ENCODE measurements around the gene MYO7B. TPM values are rescaled to one million over a fixed set of nuclear protein-coding genes. Genes with fewer than 3 reads are reported as not detected.

The MYO7B gene
- total and polyA plus RNA-seq, 7 experiments from 2014 or later: 0.29 to 5.9 (median 1.3) TPM; not detected in 4

- Histone ChIP-seq H3K27ac (ENCODE audit: low read depth, low read length) (no peak overlapping the region), H3K36me3 (ENCODE audit: control insufficient read depth in 2 of 3, insufficient read depth in 3 of 3, low read length in 3 of 3) (peaks cover 0 to under 1% (median 0%) of the 10 kb centered on the region in 3 experiments), H3K4me3 (ENCODE audit: low read length) (no peak overlapping the region), H3K27me3 (ENCODE audit: control insufficient read depth in 2 of 2, insufficient read depth in 2 of 2, low read length in 2 of 2) (peaks cover 0 to 3% of the 10 kb centered on the region in 2 donors), H3K4me1 (ENCODE audit: control insufficient read depth in 2 of 2, insufficient read depth in 2 of 2, low read length in 2 of 2) (peaks cover 4 to 6% of the 10 kb centered on the region in 2 donors), H3K9me3 (ENCODE audit: control insufficient read depth in 2 of 3, low read length in 3 of 3) (no peaks in the 10 kb centered on the region)
- Mint-ChIP-seq H3K27ac (no peak overlapping the region), H3K9me3 (peaks cover 0 to 2% (median 0%) of the 10 kb centered on the region in 11 donors), H3K27me3 (peaks cover 0 to 20% (median 0%) of the 10 kb centered on the region in 5 donors), H3K36me3 (peaks cover 0 to 7% (median 0%) of the 10 kb centered on the region in 5 donors), H3K4me1 (peaks cover 8 to 16% (median 12%) of the 10 kb centered on the region in 7 donors), H3K4me3 (peak overlapping the region in 1 of 10 donors; percentile 63)
- ChIA-PET POLR2A (no interaction called here), CTCF (no interaction called here)
- DNase-seq (peak in 1 of 9 donors; percentile 8), ATAC-seq (no peak)
- intact Hi-C loops (cut with micrococcal nuclease): no loop called here
Observed at GRCh38 chr2:127531221-127531648, 4.2 kb upstream of the MYO7B start.

- Mint-ChIP-seq H3K27me3 (peaks cover 0 to 20% (median 0%) of the 10 kb centered on the region in 5 donors), H3K27ac (no peak overlapping the region), H3K4me3 (no peak overlapping the region), H3K9me3 (peaks cover 0 to 2% (median 0%) of the 10 kb centered on the region in 11 donors), H3K4me1 (peaks cover 4 to 8% (median 8%) of the 10 kb centered on the region in 7 donors), H3K36me3 (peaks cover 0 to 7% (median 0%) of the 10 kb centered on the region in 5 donors)
- no peaks in the 10 kb centered on the region for H3K36me3 ChIP-seq (ENCODE audit: control insufficient read depth in 2 of 3, insufficient read depth in 3 of 3, low read length in 3 of 3)
- ChIA-PET POLR2A (interaction anchor here (1.1 kb wide), 1 partner anchor 13 kb away, joined by 3 read pairs; no protein-coding TSS in a partner anchor), CTCF (no interaction called here)
- H3K27me3 ChIP-seq (ENCODE audit: control insufficient read depth in 2 of 2, insufficient read depth in 2 of 2, low read length in 2 of 2): peaks cover 0 to 3% of the 10 kb centered on the region in 2 donors
- no peaks in the 10 kb centered on the region for H3K9me3 ChIP-seq (ENCODE audit: control insufficient read depth in 2 of 3, low read length in 3 of 3)
- H3K4me3 ChIP-seq (ENCODE audit: low read length): no peak overlapping the region
- ATAC-seq: no peak
- intact Hi-C loops (cut with micrococcal nuclease): no loop called here
- no peak for DNase-seq
- no peak overlapping the region for H3K27ac ChIP-seq (ENCODE audit: low read depth, low read length)
- peaks cover 2 to 6% of the 10 kb centered on the region in 2 donors for H3K4me1 ChIP-seq (ENCODE audit: control insufficient read depth in 2 of 2, insufficient read depth in 2 of 2, low read length in 2 of 2)
Observed at GRCh38 chr2:127532296-127532695, 3.2 kb upstream of the MYO7B start.

DNA sequence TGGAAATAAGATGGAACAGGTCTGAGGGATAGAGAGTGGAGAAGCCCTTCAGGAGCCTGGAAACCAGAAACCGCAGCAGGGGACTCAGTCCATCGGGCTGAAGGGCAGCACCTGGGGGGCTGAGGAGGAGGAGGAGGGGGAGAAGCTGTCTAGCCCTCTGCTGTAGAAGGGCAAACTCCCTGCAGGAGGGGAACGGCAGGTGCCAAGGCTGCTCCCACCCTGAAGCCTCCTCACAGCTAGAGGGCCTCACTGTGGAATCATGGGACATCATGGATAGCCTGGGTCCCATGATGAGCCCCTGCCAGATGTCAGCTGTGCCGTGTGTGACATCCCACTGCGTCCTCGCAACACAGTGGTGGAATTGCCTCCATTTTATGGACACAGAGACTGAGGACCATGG is 435 bp downstream of the MYO7B start:
- no peaks in the 10 kb centered on the region for H3K36me3 ChIP-seq (ENCODE audit: control insufficient read depth in 2 of 3, insufficient read depth in 3 of 3, low read length in 3 of 3)
- Mint-ChIP-seq H3K36me3 (peaks cover 0 to 3% (median 0%) of the 10 kb centered on the region in 5 donors), H3K27ac (no peak overlapping the region), H3K4me1 (no peaks in the 10 kb centered on the region), H3K27me3 (peaks cover 0 to 28% (median 0%) of the 10 kb centered on the region in 5 donors), H3K9me3 (peaks cover 0 to 3% (median 0%) of the 10 kb centered on the region in 11 donors), H3K4me3 (no peak overlapping the region)
- intact Hi-C loops (cut with micrococcal nuclease): no loop called here
- ATAC-seq: no peak
- H3K27ac ChIP-seq (ENCODE audit: low read depth, low read length): no peak overlapping the region
- H3K9me3 ChIP-seq (ENCODE audit: control insufficient read depth in 2 of 3, low read length in 3 of 3): no peaks in the 10 kb centered on the region
- POLR2A ChIA-PET: interaction anchor here (0.6 kb wide), 1 partner anchor 10 kb away, joined by 3 read pairs; no protein-coding TSS in a partner anchor
- peaks cover 0 to 3% of the 10 kb centered on the region in 2 donors for H3K27me3 ChIP-seq (ENCODE audit: control insufficient read depth in 2 of 2, insufficient read depth in 2 of 2, low read length in 2 of 2)
- no peaks in the 10 kb centered on the region for H3K4me1 ChIP-seq (ENCODE audit: control insufficient read depth in 2 of 2, insufficient read depth in 2 of 2, low read length in 2 of 2)
- DNase-seq: peak in 1 of 9 donors; percentile 20
- CTCF ChIA-PET: no interaction called here
- H3K4me3 ChIP-seq (ENCODE audit: low read length): no peak overlapping the region

DNA sequence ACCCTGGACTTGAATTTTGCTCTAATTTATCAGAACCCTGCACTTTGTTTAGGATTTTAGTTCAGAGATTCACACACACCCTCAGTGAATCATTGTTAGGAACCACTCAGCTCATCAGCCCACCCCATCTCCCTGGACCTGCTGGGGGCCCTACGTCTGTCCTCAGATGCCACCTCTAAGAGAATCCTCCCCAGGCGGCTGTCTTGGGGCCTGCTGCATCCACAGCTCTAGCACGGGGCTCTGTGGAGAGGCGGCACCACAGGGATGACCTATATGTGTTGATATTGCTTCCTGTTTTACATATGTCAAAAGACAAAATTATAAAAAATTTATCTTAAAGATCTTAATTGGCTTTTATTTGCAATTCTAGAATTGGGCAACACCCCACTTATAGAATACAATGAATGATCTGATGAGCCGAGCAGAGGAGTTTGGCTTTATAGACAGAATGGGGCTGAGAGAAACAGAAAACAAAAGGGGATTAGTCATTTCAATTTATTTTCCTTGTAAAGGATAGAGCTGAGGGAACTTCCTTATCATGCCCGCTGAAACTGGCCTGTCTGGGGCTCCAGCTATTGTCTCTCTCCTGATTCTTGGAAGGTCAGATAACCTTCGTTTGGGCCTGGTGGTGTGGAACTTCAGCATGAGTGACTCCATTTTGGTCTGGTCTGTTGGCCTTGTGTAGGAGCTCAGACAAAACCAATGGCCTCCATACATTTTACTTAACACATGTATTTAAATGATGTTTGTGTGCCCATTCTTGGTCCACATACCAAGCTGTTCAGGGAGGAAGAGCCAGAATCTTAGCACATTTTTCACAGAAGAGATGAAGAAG is 1.4 kb downstream of the MYO7B start:
- Mint-ChIP-seq H3K9me3 (peaks cover 0 to 3% (median 0%) of the 10 kb centered on the region in 11 donors), H3K27ac (no peak overlapping the region), H3K4me3 (no peak overlapping the region), H3K36me3 (no peaks in the 10 kb centered on the region), H3K4me1 (no peaks in the 10 kb centered on the region), H3K27me3 (peaks cover 0 to 31% (median 0%) of the 10 kb centered on the region in 5 donors)
- DNase-seq (peak in 1 of 9 donors; percentile 12), ATAC-seq (no peak)
- Histone ChIP-seq H3K36me3 (ENCODE audit: control insufficient read depth in 2 of 3, insufficient read depth in 3 of 3, low read length in 3 of 3) (no peaks in the 10 kb centered on the region), H3K9me3 (ENCODE audit: control insufficient read depth in 2 of 3, low read length in 3 of 3) (no peaks in the 10 kb centered on the region), H3K4me1 (ENCODE audit: control insufficient read depth in 2 of 2, insufficient read depth in 2 of 2, low read length in 2 of 2) (no peaks in the 10 kb centered on the region), H3K27me3 (ENCODE audit: control insufficient read depth in 2 of 2, insufficient read depth in 2 of 2, low read length in 2 of 2) (peaks cover 0 to 3% of the 10 kb centered on the region in 2 donors), H3K4me3 (ENCODE audit: low read length) (no peak overlapping the region), H3K27ac (ENCODE audit: low read depth, low read length) (no peak overlapping the region)
- POLR2A ChIA-PET: interaction anchor here (0.6 kb wide), 1 partner anchor 11 kb away, joined by 3 read pairs; no protein-coding TSS in a partner anchor
- CTCF ChIA-PET: no interaction called here
- intact Hi-C loops (cut with micrococcal nuclease): no loop called here

DNA sequence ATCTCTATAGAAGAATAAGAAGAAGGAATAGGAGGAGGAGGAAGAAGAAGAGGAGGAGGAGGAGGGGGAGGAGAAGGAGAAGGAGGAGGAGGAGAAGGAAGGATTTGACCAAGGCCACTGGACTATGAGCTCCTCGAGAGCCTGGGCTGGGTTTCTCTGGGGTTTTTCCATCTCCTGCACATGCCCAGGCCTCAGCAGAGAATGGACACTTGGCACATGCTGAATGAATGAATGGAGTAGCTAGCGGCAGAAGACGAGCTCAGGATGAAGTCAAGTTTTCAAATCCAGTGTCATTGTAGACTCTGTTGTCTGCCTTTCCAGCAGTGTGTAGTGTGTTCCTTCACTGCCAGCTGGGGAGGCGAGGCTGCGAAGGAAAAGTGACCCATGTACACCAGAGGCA is 2.2 kb downstream of the MYO7B start:
- peaks cover 0 to 36% (median 0%) of the 10 kb centered on the region in 5 donors for H3K27me3 Mint-ChIP-seq
- Histone ChIP-seq H3K27ac (ENCODE audit: low read depth, low read length) (no peak overlapping the region), H3K4me1 (ENCODE audit: control insufficient read depth in 2 of 2, insufficient read depth in 2 of 2, low read length in 2 of 2) (no peaks in the 10 kb centered on the region), H3K4me3 (ENCODE audit: low read length) (no peak overlapping the region), H3K27me3 (ENCODE audit: control insufficient read depth in 2 of 2, insufficient read depth in 2 of 2, low read length in 2 of 2) (peaks cover 0 to 3% of the 10 kb centered on the region in 2 donors), H3K36me3 (ENCODE audit: control insufficient read depth in 2 of 3, insufficient read depth in 3 of 3, low read length in 3 of 3) (no peaks in the 10 kb centered on the region), H3K9me3 (ENCODE audit: control insufficient read depth in 2 of 3, low read length in 3 of 3) (no peaks in the 10 kb centered on the region)
- intact Hi-C loops (cut with micrococcal nuclease): no loop called here
- no peaks in the 10 kb centered on the region for H3K36me3 Mint-ChIP-seq
- peak in 1 of 9 donors; percentile 8 for DNase-seq
- peaks cover 0 to 3% (median 0%) of the 10 kb centered on the region in 11 donors for H3K9me3 Mint-ChIP-seq
- no peak for ATAC-seq
- H3K4me3 Mint-ChIP-seq: no peak overlapping the region
- ChIA-PET CTCF (no interaction called here), POLR2A (no interaction called here)
- H3K4me1 Mint-ChIP-seq: no peaks in the 10 kb centered on the region
- H3K27ac Mint-ChIP-seq: no peak overlapping the region

GRCh38 chr2:127541809-127542208 is 6.3 kb downstream of the MYO7B start:
- POLR2A ChIA-PET: no interaction called here
- H3K4me3 Mint-ChIP-seq: no peak overlapping the region
- DNase-seq: peak in 1 of 9 donors; percentile 16
- no peak overlapping the region for H3K27ac Mint-ChIP-seq
- CTCF ChIA-PET: interaction anchor here (0.7 kb wide), 1 partner anchor 23 kb away, joined by 5 read pairs; no protein-coding TSS in a partner anchor
- no peak overlapping the region for H3K27ac ChIP-seq (ENCODE audit: low read depth, low read length)
- H3K4me1 ChIP-seq (ENCODE audit: control insufficient read depth in 2 of 2, insufficient read depth in 2 of 2, low read length in 2 of 2): no peaks in the 10 kb centered on the region
- ATAC-seq: no peak
- intact Hi-C loops (cut with micrococcal nuclease): no loop called here
- no peaks in the 10 kb centered on the region for H3K9me3 ChIP-seq (ENCODE audit: control insufficient read depth in 2 of 3, low read length in 3 of 3)
- no peaks in the 10 kb centered on the region for H3K27me3 ChIP-seq (ENCODE audit: control insufficient read depth in 2 of 2, insufficient read depth in 2 of 2, low read length in 2 of 2)
- H3K27me3 Mint-ChIP-seq: peaks cover 0 to 37% (median 2%) of the 10 kb centered on the region in 5 donors
- no peak overlapping the region for H3K4me3 ChIP-seq (ENCODE audit: low read length)
- H3K4me1 Mint-ChIP-seq: no peaks in the 10 kb centered on the region
- H3K36me3 Mint-ChIP-seq: no peaks in the 10 kb centered on the region
- H3K9me3 Mint-ChIP-seq: peaks cover 0 to 3% (median 0%) of the 10 kb centered on the region in 11 donors
- H3K36me3 ChIP-seq (ENCODE audit: control insufficient read depth in 2 of 3, insufficient read depth in 3 of 3, low read length in 3 of 3): no peaks in the 10 kb centered on the region
